Spinal cord (tissue), 10 donors: Measurements from ENCODE around the gene GLT6D1. TPM values are rescaled to one million over a fixed set of nuclear protein-coding genes. Genes with fewer than 3 reads are reported as not detected.

Experiments used
- DNase-seq, 6 donors: peaks; one replicate each; pipeline versions ENCODE4 v3.0.0 to v3.0.0-alpha.2; 2013 to 2015; ENCODE audit warnings: low spot score in 6 of 6, low read depth in 4 of 6
- H3K27ac ChIP-seq: one replicate; pipeline ENCODE4 v1.5.1; 2013; ENCODE audit warnings: low read depth, low read length, control low read depth
- H3K27me3 ChIP-seq: one replicate; pipeline ENCODE4 v1.6.1; 2013; ENCODE audit warnings: low read length; ENCODE audit not compliant: control insufficient read depth, insufficient read depth
- H3K36me3 ChIP-seq: one replicate; pipeline ENCODE4 v1.6.1; 2013; ENCODE audit warnings: low read length; ENCODE audit not compliant: control insufficient read depth, insufficient read depth
- H3K4me1 ChIP-seq: one replicate; pipeline ENCODE4 v1.6.1; 2013; ENCODE audit warnings: low read length; ENCODE audit not compliant: control insufficient read depth, insufficient read depth
- H3K4me3 ChIP-seq: one replicate; pipeline ENCODE4 v1.5.1; 2013; ENCODE audit warnings: low read depth, low read length, control low read depth
- H3K9me3 ChIP-seq: one replicate; pipeline ENCODE4 v1.6.1; 2013; ENCODE audit warnings: low read length; ENCODE audit not compliant: control insufficient read depth, insufficient read depth
- WGBS: methylation state at CpG from one replicate; pipeline ENCODE4 v1.1.5; 2013; ENCODE audit warnings: missing lambda C conversion rate; ENCODE audit not compliant: insufficient coverage; 5-methylcytosine and 5-hydroxymethylcytosine counted together
- polyA plus RNA-seq, 2 donors: library from polyadenylated mRNA; unstranded; fragments of 120-200 nt; gene quantifications; one replicate each; pipeline ENCODE4 v1.2.1, GENCODE V29; 2013; ENCODE audit not compliant: insufficient read length in 2 of 2
- total RNA-seq, 2 donors: library from RNA; depleted of rRNA in 1 of 2; stranded (reverse); fragments of 120-200 nt in 1 of 2; fragments of >200 nt in 1 of 2; gene quantifications; one replicate each; pipeline versions ENCODE4 v1.2.3 to v1.2.4, GENCODE V29; 2013 to 2014
- donor health status: healthy.

GLT6D1 gene
- total and polyA plus RNA-seq, 4 donors = not detected

- Histone ChIP-seq H3K27ac (no peak overlapping the region), H3K36me3 (no peaks in the 10 kb centered on the region), H3K4me3 (no peak overlapping the region), H3K4me1 (no peaks in the 10 kb centered on the region), H3K27me3 (no peaks in the 10 kb centered on the region), H3K9me3 (no peaks in the 10 kb centered on the region)
- DNase-seq = no peak
- WGBS = 90% methylated on average over 20 of the region's 20 CpGs
Observed at GRCh38 chr9:135588886-135589595, 50.3 kb downstream of the GLT6D1 start.

- H3K4me3 ChIP-seq = no peak overlapping the region
- no peaks in the 10 kb centered on the region for H3K27me3 ChIP-seq
- H3K4me1 ChIP-seq = no peaks in the 10 kb centered on the region
- no peak overlapping the region for H3K27ac ChIP-seq
- no peaks in the 10 kb centered on the region for H3K9me3 ChIP-seq
- WGBS = 90% methylated on average over 8 of the region's 9 CpGs
- no peaks in the 10 kb centered on the region for H3K36me3 ChIP-seq
- DNase-seq = no peak
Observed at GRCh38 chr9:135588371-135588770, 51.0 kb downstream of the GLT6D1 start.

GRCh38 chr9:135587658-135588057, 51.7 kb downstream of the GLT6D1 start:
- H3K4me3 ChIP-seq = no peak overlapping the region
- no peaks in the 10 kb centered on the region for H3K36me3 ChIP-seq
- H3K27ac ChIP-seq = no peak overlapping the region
- DNase-seq = no peak
- H3K9me3 ChIP-seq = no peaks in the 10 kb centered on the region
- H3K27me3 ChIP-seq = no peaks in the 10 kb centered on the region
- no CpG with 5 or more reads among the region's 7 CpGs for WGBS
- H3K4me1 ChIP-seq = no peaks in the 10 kb centered on the region

DNA sequence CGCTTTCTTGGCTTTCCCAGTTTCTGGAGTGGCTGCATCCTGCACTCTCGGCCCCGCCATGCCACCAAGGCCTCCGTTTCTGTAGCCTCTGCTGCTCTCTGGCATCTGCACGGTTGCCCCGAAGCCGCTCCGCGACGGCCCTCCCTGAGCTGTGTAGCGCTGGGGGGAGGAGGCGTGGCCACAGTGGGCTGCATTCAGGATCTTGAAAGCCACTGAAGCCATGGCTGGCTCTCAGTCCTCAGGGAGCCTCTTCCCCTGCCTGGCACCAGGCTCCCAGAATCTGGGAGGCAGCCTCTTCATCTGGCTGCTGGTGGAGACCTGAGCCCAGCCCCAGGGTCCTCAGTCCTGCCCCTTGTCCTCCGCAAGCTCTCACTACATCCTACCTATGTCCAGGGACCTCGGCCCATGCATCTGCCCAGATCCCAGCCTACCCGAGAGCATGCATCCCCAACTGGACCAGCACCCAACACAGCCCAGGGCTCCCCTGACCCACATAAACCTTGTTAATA, 52.7 kb downstream of the GLT6D1 start:
- no peak overlapping the region for H3K4me3 ChIP-seq
- H3K4me1 ChIP-seq = no peaks in the 10 kb centered on the region
- DNase-seq = no peak
- no peaks in the 10 kb centered on the region for H3K36me3 ChIP-seq
- no peaks in the 10 kb centered on the region for H3K9me3 ChIP-seq
- 57% methylated on average over 10 of the region's 15 CpGs for WGBS
- no peak overlapping the region for H3K27ac ChIP-seq
- no peaks in the 10 kb centered on the region for H3K27me3 ChIP-seq

- Histone ChIP-seq H3K27ac (no peak overlapping the region), H3K4me3 (no peak overlapping the region), H3K4me1 (no peaks in the 10 kb centered on the region), H3K36me3 (no peaks in the 10 kb centered on the region), H3K27me3 (no peaks in the 10 kb centered on the region), H3K9me3 (no peaks in the 10 kb centered on the region)
- no peak for DNase-seq
- WGBS = 85% methylated on average over 13 of the region's 16 CpGs
Observed at GRCh38 chr9:135584934-135585333, 54.4 kb downstream of the GLT6D1 start.

GRCh38 chr9:135584371-135584770, 55.0 kb downstream of the GLT6D1 start:
- DNase-seq = no peak
- no peak overlapping the region for H3K27ac ChIP-seq
- no peak overlapping the region for H3K4me3 ChIP-seq
- no peaks in the 10 kb centered on the region for H3K4me1 ChIP-seq
- H3K36me3 ChIP-seq = no peaks in the 10 kb centered on the region
- no peaks in the 10 kb centered on the region for H3K27me3 ChIP-seq
- WGBS = 76% methylated on average over 5 of the region's 5 CpGs
- no peaks in the 10 kb centered on the region for H3K9me3 ChIP-seq

DNA sequence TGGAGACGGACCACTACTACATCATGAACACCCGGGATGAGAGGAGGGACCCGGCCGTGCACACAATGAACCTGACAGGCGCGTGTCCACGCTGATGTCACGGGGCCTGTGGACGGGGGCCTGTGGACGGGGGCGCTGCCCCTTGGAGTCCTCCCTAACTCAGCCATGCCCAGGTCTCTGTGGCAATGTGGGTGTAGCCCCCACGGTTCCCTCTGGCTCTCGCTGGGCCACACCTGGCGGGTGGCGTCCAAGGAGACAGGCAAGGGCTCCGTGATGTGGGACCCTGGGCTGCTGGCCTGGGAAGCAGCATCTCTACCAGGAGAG, 55.7 kb downstream of the GLT6D1 start:
- Histone ChIP-seq H3K27me3 (no peaks in the 10 kb centered on the region), H3K4me1 (no peaks in the 10 kb centered on the region), H3K27ac (no peak overlapping the region), H3K9me3 (no peaks in the 10 kb centered on the region), H3K36me3 (no peaks in the 10 kb centered on the region), H3K4me3 (no peak overlapping the region)
- DNase-seq = no peak
- WGBS = 85% methylated on average over 15 of the region's 16 CpGs

GRCh38 chr9:135582966-135583687, 56.2 kb downstream of the GLT6D1 start:
- Histone ChIP-seq H3K36me3 (no peaks in the 10 kb centered on the region), H3K27me3 (no peaks in the 10 kb centered on the region), H3K9me3 (no peaks in the 10 kb centered on the region), H3K27ac (no peak overlapping the region), H3K4me3 (no peak overlapping the region), H3K4me1 (no peaks in the 10 kb centered on the region)
- 71% methylated on average over 18 of the region's 19 CpGs for WGBS
- DNase-seq = no peak

DNA sequence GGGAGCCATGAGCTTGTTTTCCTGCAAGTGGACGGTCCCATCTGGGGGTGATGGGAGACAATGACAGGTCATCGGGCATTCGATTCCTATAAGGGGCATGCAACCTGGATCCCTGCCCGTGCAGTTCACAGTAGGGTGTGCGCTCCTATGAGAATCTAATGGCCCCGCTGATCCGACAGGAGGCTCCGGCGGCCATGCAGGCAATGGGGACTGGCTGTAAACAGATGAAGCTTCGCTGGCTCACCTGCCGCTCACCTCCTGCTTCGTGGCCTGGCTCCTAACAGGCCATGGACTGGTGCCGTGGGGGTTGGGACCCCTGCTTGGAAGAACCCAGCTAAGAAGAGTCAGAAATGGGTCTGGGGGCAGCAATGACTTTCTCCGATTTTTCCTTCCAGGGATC, 56.8 kb downstream of the GLT6D1 start:
- no peaks in the 10 kb centered on the region for H3K9me3 ChIP-seq
- no peaks in the 10 kb centered on the region for H3K36me3 ChIP-seq
- H3K27ac ChIP-seq = no peak overlapping the region
- DNase-seq = no peak
- H3K4me1 ChIP-seq = no peaks in the 10 kb centered on the region
- H3K4me3 ChIP-seq = no peak overlapping the region
- H3K27me3 ChIP-seq = no peaks in the 10 kb centered on the region
- 90% methylated on average over 14 of the region's 14 CpGs for WGBS
